Measurements from ENCODE around the gene NLGN3.

The NLGN3 gene

GRCh38 chrX:71144651-71145050, at the start of gene NLGN3:
Gene NLGN3, plus strand, starts transcription at chrX:71144841. Its CDS starts 2,909 bp downstream, at chrX:71147750.
- no peak for DNase-seq (ENCODE audit: low read depth in 2 of 2)

GRCh38 chrX:71095033-71095432, 49.6 kb upstream of the NLGN3 start:
- no peak for DNase-seq (ENCODE audit: low read depth in 2 of 2)

DNA sequence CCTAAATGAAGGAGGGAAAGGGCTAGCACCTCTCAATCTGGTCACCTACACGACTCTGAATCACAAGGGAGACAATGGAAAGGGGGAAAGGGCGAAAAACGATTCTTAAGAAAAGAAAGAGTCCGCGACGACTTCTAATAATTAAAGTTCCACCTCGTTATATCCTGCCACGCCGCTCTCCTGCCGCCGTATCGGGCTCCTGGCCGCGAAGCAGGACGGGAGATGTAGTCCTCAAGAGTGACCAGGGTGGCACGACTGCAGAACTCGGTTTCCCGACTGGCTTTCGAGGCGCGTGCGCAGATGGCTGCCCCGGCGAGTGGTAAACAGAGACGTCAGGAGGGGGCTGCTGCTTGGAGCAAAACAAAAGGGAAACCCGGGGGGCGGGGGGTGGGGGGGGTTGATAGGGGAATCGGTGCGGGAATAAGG, 49.1 kb upstream of the NLGN3 start, which contains the start of gene FOXO4:
Gene FOXO4 (plus strand): TSS at position 297 of the 426 bp plus-strand sequence. CDS start 678 bp downstream, outside the sequence.
- peak; percentile 69 to 77 for DNase-seq (ENCODE audit: low read depth in 2 of 2)

GRCh38 chrX:71095981-71096759, 48.5 kb upstream of the NLGN3 start:
- no peak for DNase-seq (ENCODE audit: low read depth in 2 of 2)

DNA sequence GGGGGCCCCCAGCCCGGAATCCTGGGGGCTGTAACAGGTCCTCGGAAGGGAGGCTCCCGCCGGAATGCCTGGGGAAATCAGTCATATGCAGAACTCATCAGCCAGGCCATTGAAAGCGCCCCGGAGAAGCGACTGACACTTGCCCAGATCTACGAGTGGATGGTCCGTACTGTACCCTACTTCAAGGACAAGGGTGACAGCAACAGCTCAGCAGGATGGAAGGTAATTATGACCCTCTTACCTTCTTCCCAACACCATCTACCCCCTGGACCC, 47.9 kb upstream of the NLGN3 start:
- DNase-seq (ENCODE audit: low read depth in 2 of 2): no peak

DNA sequence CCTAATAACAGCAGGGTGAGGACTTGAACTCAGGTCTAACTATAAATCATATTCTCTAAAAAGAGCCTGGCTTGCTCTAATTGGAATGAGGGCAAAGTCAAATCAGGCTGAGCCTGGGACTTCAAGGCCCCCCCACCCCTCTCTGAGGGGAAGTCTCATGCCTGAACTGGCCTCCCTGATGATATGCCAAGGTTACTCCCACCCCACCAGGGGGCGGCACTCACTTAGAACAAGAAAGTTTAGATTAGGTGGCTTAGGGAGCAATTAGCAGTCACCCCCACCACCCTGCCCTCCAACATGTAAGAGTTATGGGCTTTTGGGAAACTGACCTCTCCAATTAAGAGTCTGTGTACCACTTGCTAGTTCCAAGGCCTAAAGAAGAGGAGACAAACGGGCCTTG, 46.3 kb upstream of the NLGN3 start:
- peak; percentile 48 to 68 for DNase-seq (ENCODE audit: low read depth in 2 of 2)

DNA sequence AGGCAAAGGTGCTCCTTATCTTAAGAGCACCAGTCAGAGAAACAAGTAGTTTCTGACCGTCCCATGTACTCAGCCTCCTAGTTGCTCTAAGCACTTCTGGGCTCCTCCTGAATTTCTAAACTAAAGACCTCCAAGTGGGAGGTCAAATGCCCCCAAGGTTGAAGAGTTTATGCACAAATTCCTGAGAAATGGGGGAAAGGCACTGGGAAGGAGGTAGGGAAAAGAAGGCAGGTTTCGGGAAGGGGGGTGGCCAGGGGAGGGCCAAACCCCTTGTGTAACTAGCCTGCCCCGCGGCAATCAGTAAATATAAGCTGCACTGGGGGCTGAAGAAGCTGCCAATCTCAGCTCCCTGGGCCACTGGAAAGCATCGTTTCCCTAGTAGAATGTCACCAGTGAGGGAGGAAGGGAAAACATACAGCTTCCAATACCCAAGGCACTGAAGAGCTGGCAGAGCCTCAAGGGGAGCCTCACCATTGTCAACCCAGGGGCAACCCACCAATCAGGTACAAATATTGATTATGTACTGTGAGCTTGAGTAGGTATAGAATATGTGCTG, 45.6 kb upstream of the NLGN3 start:
- DNase-seq (ENCODE audit: low read depth in 2 of 2): no peak

DNA sequence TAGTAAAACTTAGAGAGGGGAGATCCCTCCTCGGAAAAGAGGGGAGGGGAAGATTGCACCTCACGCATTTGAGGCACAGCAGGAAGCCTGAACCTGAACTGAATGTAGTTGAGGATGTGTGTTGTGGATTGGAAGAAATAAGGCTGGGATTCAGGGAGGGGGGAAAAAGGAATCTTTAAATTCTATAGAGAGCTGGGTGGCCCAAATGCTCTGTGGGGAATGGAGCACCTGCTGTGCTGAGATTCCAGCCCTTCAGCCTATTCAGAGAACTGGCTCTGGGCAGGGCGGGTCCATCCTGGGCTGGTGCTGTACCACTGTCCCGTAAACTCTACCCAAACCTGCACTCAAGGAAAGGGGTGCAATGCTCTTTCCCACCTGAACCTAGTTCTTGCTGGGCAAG, 44.9 kb upstream of the NLGN3 start:
- DNase-seq (ENCODE audit: low read depth in 2 of 2): no peak

GRCh38 chrX:71100581-71101505, 43.8 kb upstream of the NLGN3 start:
- DNase-seq (ENCODE audit: low read depth in 2 of 2): no peak

DNA sequence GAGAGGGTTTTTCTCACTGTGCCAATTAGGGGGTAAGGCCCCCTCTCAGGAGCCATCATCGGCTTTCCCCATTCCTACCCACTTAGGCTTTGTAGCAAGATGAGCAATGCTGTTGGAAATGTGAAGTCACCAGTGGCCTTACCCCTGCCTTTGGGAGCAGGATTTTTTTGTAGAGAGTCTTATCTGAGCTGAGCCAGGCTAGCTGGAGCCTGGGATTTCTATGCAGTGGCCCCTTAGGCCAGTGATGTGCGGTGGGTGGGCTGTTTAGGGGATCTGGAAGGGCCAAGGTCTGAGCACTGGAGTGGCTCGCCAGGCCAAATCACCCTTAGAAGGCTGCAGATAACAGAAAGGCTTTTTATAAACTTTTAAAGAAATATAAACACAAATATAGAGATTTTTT, 42.3 kb upstream of the NLGN3 start:
- DNase-seq (ENCODE audit: low read depth in 2 of 2): no peak

DNA sequence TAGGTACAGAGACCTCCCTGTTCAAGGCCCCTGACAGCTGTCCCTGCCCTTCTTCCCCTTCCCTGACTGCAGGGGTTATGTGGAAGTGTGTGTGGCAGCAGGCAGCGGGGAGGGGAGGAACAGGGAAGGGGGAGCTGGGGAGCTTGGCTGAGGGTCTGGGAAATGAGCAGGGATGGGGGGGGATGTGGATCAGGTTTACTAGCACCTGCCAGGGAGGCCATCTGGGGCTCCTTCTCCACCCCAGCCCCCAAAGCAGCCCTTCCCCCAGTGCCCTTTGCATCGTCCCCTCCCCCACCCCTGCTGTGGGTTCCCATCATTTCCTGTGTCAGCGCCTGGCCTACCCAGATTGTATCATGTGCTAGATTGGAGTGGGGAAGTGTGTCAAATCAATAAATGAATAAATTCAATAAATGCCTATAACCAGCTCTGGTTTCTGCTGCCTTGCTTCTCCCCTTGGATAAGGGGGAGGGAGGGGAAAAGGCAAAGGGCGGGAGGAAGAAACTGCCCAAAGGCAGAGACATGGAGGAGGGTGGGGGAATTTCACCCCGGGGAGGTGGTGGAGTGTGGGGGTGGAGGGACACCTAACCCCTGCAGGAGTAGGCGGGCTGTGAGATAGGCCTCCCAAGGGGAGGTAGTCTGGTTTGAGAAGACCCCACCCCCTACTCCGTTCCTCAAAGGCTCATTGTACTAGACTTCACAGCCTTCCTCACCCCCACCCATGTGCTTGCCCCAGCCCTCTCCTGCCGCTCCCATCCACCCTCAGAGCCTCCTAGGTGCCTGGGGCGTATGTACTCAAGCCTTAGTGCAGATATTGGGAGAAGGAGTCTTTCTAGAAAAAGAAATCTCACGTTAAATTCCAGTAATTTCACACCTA, 41.3 kb upstream of the NLGN3 start:
- DNase-seq (ENCODE audit: low read depth in 2 of 2): no peak

GRCh38 chrX:71105628-71106027, 39.0 kb upstream of the NLGN3 start:
- no peak for DNase-seq (ENCODE audit: low read depth in 2 of 2)

GRCh38 chrX:71106427-71106826, 38.2 kb upstream of the NLGN3 start, which contains the start of gene CXorf65:
Gene CXorf65, minus strand, starts transcription at chrX:71106740. Its CDS starts 184 bp downstream, at chrX:71106556.
- no peak for DNase-seq (ENCODE audit: low read depth in 2 of 2)

GRCh38 chrX:71107245-71107644, 37.4 kb upstream of the NLGN3 start:
- DNase-seq (ENCODE audit: low read depth in 2 of 2): no peak

DNA sequence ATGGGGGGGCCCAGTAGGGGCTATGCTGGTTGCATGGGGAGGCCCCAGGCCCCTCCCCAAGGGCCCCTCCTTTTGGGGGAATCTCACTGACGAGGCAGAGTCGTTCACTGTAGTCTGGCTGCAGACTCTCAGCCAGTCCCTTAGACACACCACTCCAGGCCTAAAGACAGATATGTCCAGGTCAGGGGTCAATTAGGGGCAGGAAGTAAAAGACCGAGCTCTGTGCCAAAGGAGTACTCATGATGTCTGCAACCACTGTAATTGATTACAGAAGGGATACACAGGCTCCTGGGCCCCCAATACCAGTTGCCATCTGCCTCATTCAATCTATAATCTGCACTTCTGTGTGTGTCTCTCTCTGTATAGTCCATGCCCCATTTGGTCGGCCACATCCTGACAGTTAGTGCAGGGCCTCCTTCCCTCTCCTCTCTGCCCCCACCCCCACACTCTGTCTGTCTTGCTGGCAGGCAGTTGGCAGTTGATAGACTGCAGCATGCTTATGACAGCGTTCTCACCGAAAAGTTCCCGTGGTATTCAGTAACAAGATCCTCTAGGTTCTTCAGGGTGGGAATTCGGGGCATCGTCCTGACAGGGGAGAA, 36.8 kb upstream of the NLGN3 start:
- DNase-seq (ENCODE audit: low read depth in 2 of 2): no peak

GRCh38 chrX:71109051-71109450, 35.6 kb upstream of the NLGN3 start:
- DNase-seq (ENCODE audit: low read depth in 2 of 2): no peak

- DNase-seq (ENCODE audit: low read depth in 2 of 2): peak; percentile 46 to 58
Observed at GRCh38 chrX:71111141-71111843, 33.3 kb upstream of the NLGN3 start, which contains the start of gene IL2RG. Gene IL2RG, minus strand, starts transcription at chrX:71111577. Its CDS starts 38 bp downstream, at chrX:71111539.

DNA sequence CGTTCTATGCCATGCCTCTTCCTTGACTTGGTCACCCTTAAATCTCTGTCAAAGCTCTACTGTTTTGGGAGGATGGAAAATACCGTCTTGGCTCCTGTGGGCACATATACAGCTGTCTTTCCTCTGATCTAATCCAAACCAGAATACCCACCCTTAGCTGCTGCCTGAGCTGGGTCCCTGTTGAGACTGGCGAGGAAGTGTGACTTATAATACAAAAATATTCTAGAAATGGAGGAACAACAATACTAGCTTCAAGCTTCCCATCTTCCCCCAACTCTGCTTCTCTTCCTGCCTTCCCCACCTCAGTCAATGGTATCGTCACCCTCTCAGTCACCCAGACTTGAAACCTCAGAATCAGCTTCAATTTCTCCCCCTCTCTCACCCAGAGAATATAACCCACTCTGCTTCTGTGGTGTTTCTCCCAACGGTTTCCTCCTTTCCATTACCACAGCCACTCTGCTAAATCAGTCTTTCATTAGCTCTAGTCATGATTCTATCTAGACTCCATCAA, 32.7 kb upstream of the NLGN3 start:
- no peak for DNase-seq (ENCODE audit: low read depth in 2 of 2)

- DNase-seq (ENCODE audit: low read depth in 2 of 2): no peak
Observed at GRCh38 chrX:71117358-71117757, 27.3 kb upstream of the NLGN3 start.
